B cell (primary cell): Measurements from ENCODE around the gene ZNF462. TPM values are rescaled to one million over a fixed set of nuclear protein-coding genes. Genes with fewer than 3 reads are reported as not detected.

Experiments
- ATAC-seq: fragments of 200-7000 bp; cut with Tn5 transposase; one replicate; pipeline ENCODE4 v1.10.0; 2021; ENCODE audit warnings: low read depth, mild to moderate bottlenecking, moderate number of reproducible peaks, moderate library complexity
- CTCF ChIA-PET: fragments of 350-600 bp; sonication (Branson Sonifier 250); formaldehyde crosslinking; loops from one replicate; lab custom pipeline; 2021; ENCODE audit warnings: antibody characterized with exemption, inconsistent platforms; lab: Charles Lee
- POLR2A ChIA-PET: fragments of 350-600 bp; sonication (Branson Sonifier 250); formaldehyde crosslinking; loops from one replicate; lab custom pipeline; 2021; ENCODE audit warnings: antibody characterized with exemption; lab: Charles Lee
- DNase-seq: peaks from one replicate; pipeline ENCODE4 v3.0.0; 2013
- H2AFZ ChIP-seq: 2 replicates; pipeline ENCODE4 v1.6.1; 2012; ENCODE audit warnings: mild to moderate bottlenecking, low read depth, low read length; ENCODE audit not compliant: insufficient read depth, poor library complexity, severe bottlenecking
- H3K27ac ChIP-seq, 2 donors: 1 replicate in 1 of 2; 2 replicates in 1 of 2; pipeline ENCODE4 v1.5.1; 2012 to 2013; ENCODE audit warnings: low read length in 2 of 2, mild to moderate bottlenecking in 2 of 2, moderate library complexity in 1 of 2
- H3K27me3 ChIP-seq, 4 experiments: fragments of 200-600 bp in 1 of 4; sonication (generic) in 1 of 4; replicated peaks in 1 of 4; 1 replicate in 2 of 4; 2 replicates in 2 of 4; pipeline versions ENCODE4 v1.6.1 to v1.7.0; 2013 to 2016; ENCODE audit warnings: low read length in 3 of 4, mild to moderate bottlenecking in 2 of 4, mixed read lengths in 1 of 4, moderate library complexity in 1 of 4; ENCODE audit not compliant: insufficient read depth in 4 of 4, control insufficient read depth in 3 of 4; ENCODE audit errors: control extremely low read depth in 1 of 4
- H3K36me3 ChIP-seq, 2 experiments: replicated peaks in 1 of 2; 1 replicate in 1 of 2; 2 replicates in 1 of 2; pipeline versions ENCODE4 v1.6.1 to v1.7.1; 2013; ENCODE audit warnings: low read length in 1 of 2; ENCODE audit not compliant: insufficient read depth in 2 of 2, control insufficient read depth in 1 of 2; ENCODE audit errors: control extremely low read depth in 1 of 2, extremely low read depth in 1 of 2
- H3K4me1 ChIP-seq, 2 donors: fragments of 200-600 bp in 1 of 2; sonication (generic) in 1 of 2; 1 replicate in 1 of 2; 2 replicates in 1 of 2; pipeline versions ENCODE4 v1.5.1 to v1.6.1; 2013 to 2017; ENCODE audit warnings: low read length in 2 of 2; ENCODE audit not compliant: control insufficient read depth in 2 of 2, insufficient read depth in 2 of 2
- H3K4me2 ChIP-seq: replicated peaks from 2 replicates; pipeline ENCODE3; 2012; ENCODE audit warnings: mild to moderate bottlenecking, low read depth, low read length; ENCODE audit not compliant: poor library complexity, severe bottlenecking
- H3K4me3 ChIP-seq, 5 experiments: fragments of 200-600 bp in 1 of 5; sonication (generic) in 1 of 5; 1 replicate in 3 of 5; 2 replicates in 2 of 5; pipeline versions ENCODE4 v1.5.1 to v1.7.0; 2011 to 2016; ENCODE audit warnings: low read length in 4 of 5, mild to moderate bottlenecking in 4 of 5, low read depth in 2 of 5, control low read depth in 1 of 5, moderate library complexity in 1 of 5; ENCODE audit not compliant: insufficient read depth in 1 of 5; ENCODE audit errors: control extremely low read depth in 1 of 5, extremely low read depth in 1 of 5
- H3K79me2 ChIP-seq: fragments of 200-600 bp; sonication (generic); one replicate; pipeline ENCODE4 v1.6.0; 2016; ENCODE audit warnings: low read length; ENCODE audit not compliant: control insufficient read depth, insufficient read depth
- H3K9ac ChIP-seq: fragments of 200-600 bp; sonication (generic); 2 replicates; pipeline ENCODE4 v1.6.1; 2017; ENCODE audit warnings: mild to moderate bottlenecking, low read length, moderate library complexity
- H3K9me3 ChIP-seq, 3 donors: one replicate each; pipeline versions ENCODE4 v1.6.1 to v1.7.1; 2013; ENCODE audit warnings: low read length in 2 of 3; ENCODE audit not compliant: control insufficient read depth in 2 of 3, insufficient read depth in 1 of 3; ENCODE audit errors: control extremely low read depth in 1 of 3
- H4K20me1 ChIP-seq: 2 replicates; pipeline ENCODE4 v1.6.0; 2012; ENCODE audit warnings: mild to moderate bottlenecking, low read length; ENCODE audit not compliant: insufficient read depth, control insufficient read depth, poor library complexity, severe bottlenecking
- H3K27ac Mint-ChIP-seq: one replicate; pipeline ENCODE4 v1.8.0; 2021; ENCODE audit warnings: mixed read lengths
- H3K27me3 Mint-ChIP-seq: one replicate; pipeline ENCODE4 v1.8.0; 2021; ENCODE audit warnings: mixed read lengths
- H3K4me1 Mint-ChIP-seq: one replicate; pipeline ENCODE4 v1.8.0; 2021; ENCODE audit warnings: mixed read lengths
- H3K4me3 Mint-ChIP-seq: one replicate; pipeline ENCODE4 v1.8.0; 2021; ENCODE audit warnings: mixed read lengths
- H3K9me3 Mint-ChIP-seq: one replicate; pipeline ENCODE4 v1.8.0; 2022; ENCODE audit warnings: mixed read lengths; ENCODE audit not compliant: insufficient read depth
- CTCF ChIP-seq: fragments of 200-600 bp; IDR thresholded peaks from one replicate; pipeline ENCODE4 v1.8.0; 2022; ENCODE audit warnings: antibody characterized with exemption, mild to moderate bottlenecking
- EZH2 ChIP-seq: IDR thresholded peaks from 2 replicates; pipeline ENCODE4 v1.6.1; 2012; ENCODE audit warnings: borderline replicate concordance, low read depth, mild to moderate bottlenecking, moderate library complexity, low read length; ENCODE audit not compliant: insufficient read depth, poor library complexity, severe bottlenecking
- WGBS: methylation state at CpG from one replicate; pipeline ENCODE4 v1.1.5; 2013; ENCODE audit warnings: missing lambda C conversion rate; ENCODE audit not compliant: insufficient coverage; 5-methylcytosine and 5-hydroxymethylcytosine counted together
- intact Hi-C: fragments of 100-400 bp; cut with micrococcal nuclease; formaldehyde crosslinking; loops from one replicate; pipeline ENCODE4 v1.10.0; 2022
- polyA plus RNA-seq: library from polyadenylated mRNA; depleted of rRNA; stranded (reverse); fragments of >200 nt; gene quantifications from 2 replicates; pipeline ENCODE4 v1.2.3, GENCODE V29; 2012
- total RNA-seq, 2 donors: library from RNA; stranded (reverse); fragments of 120-200 nt in 1 of 2; gene quantifications; 1 replicate in 1 of 2; 2 replicates in 1 of 2; pipeline versions ENCODE4 v1.2.3 to v1.2.4, GENCODE V29; 2013 to 2022

Gene ZNF462
- total and polyA plus RNA-seq, 2 donors (not counting 1 experiment from before 2014, with no cell fraction given): not detected

- intact Hi-C loops: no loop called here
- Histone ChIP-seq H3K36me3 (no peaks in the 10 kb centered on the region), H3K79me2 (no peaks in the 10 kb centered on the region), H3K4me1 (no peaks in the 10 kb centered on the region), H3K4me2 (no peak overlapping the region), H3K4me3 (no peak overlapping the region), H2AFZ (no peak overlapping the region), H3K27ac (no peak overlapping the region), H3K9me3 (no peaks in the 10 kb centered on the region), H4K20me1 (no peaks in the 10 kb centered on the region), H3K9ac (no peak overlapping the region), H3K27me3 (no peaks in the 10 kb centered on the region)
- ChIA-PET CTCF (no interaction called here), POLR2A (no interaction called here)
- TF ChIP-seq EZH2 (no peak), CTCF (no peak)
- DNase-seq (no peak), ATAC-seq (no peak)
- Mint-ChIP-seq H3K4me1 (no peaks in the 10 kb centered on the region), H3K9me3 (no peaks in the 10 kb centered on the region), H3K27me3 (no peaks in the 10 kb centered on the region), H3K27ac (no peak overlapping the region), H3K4me3 (no peak overlapping the region)
- WGBS: 40% methylated on average over 1 of the region's 4 CpGs
These were observed 32.3 kb upstream of the ZNF462 start for GRCh38 chr9:106830527-106831150.

GRCh38 chr9:106834888-106835287 is 28.1 kb upstream of the ZNF462 start:
- Mint-ChIP-seq H3K9me3 (no peaks in the 10 kb centered on the region), H3K27me3 (no peaks in the 10 kb centered on the region), H3K4me3 (no peak overlapping the region), H3K4me1 (no peaks in the 10 kb centered on the region), H3K27ac (no peak overlapping the region)
- ChIA-PET POLR2A (no interaction called here), CTCF (no interaction called here)
- Histone ChIP-seq H3K9me3 (no peaks in the 10 kb centered on the region), H3K79me2 (no peaks in the 10 kb centered on the region), H3K27ac (no peak overlapping the region), H3K4me3 (no peak overlapping the region), H3K36me3 (no peaks in the 10 kb centered on the region), H2AFZ (no peak overlapping the region), H3K4me1 (no peaks in the 10 kb centered on the region), H3K9ac (no peak overlapping the region), H4K20me1 (no peaks in the 10 kb centered on the region), H3K27me3 (no peaks in the 10 kb centered on the region), H3K4me2 (no peak overlapping the region)
- TF ChIP-seq EZH2: no peak
- TF ChIP-seq CTCF: no peak
- no peak for DNase-seq
- intact Hi-C loops: no loop called here
- no peak for ATAC-seq
